WTC11 (cell line): ENCODE data around the gene FAM24B. TPM values are rescaled to one million over a fixed set of nuclear protein-coding genes. Genes with fewer than 3 reads are reported as not detected.

Source experiments
- ATAC-seq: fragments of 200-7000 bp; cut with Tn5 transposase; 2 replicates; pipeline ENCODE4 v1.10.0; 2021; ENCODE audit warnings: mild to moderate bottlenecking, moderate library complexity
- CTCF ChIA-PET: fragments of 300-600 bp; sonication (Branson Sonifier 250); formaldehyde crosslinking; loops from one replicate; lab custom pipeline; 2021; ENCODE audit warnings: antibody characterized with exemption; lab: Charles Lee
- POLR2A ChIA-PET: fragments of 350-600 bp; sonication (Branson Sonifier 250); formaldehyde crosslinking; loops from one replicate; lab custom pipeline; 2021; ENCODE audit warnings: antibody characterized with exemption; lab: Charles Lee
- DNase-seq: peaks from one replicate; pipeline ENCODE4 v3.0.0; 2021; ENCODE audit warnings: low spot score
- H3K27ac Mint-ChIP-seq: 2 replicates; pipeline ENCODE4 v1.8.0; 2021; ENCODE audit warnings: mixed read lengths
- H3K27me3 Mint-ChIP-seq: 2 replicates; pipeline ENCODE4 v1.8.0; 2021; ENCODE audit warnings: low read depth, mild to moderate bottlenecking, moderate library complexity, mixed read lengths
- H3K36me3 Mint-ChIP-seq: 2 replicates; pipeline ENCODE4 v1.8.0; 2021; ENCODE audit warnings: mixed read lengths
- H3K4me1 Mint-ChIP-seq: 2 replicates; pipeline ENCODE4 v1.8.0; 2022; ENCODE audit warnings: mixed read lengths
- H3K4me3 Mint-ChIP-seq: 2 replicates; pipeline ENCODE4 v1.8.0; 2021; ENCODE audit warnings: mild to moderate bottlenecking, moderate library complexity, mixed read lengths
- H3K9me3 Mint-ChIP-seq: 2 replicates; pipeline ENCODE4 v1.8.0; 2021; ENCODE audit warnings: mixed read lengths
- CBFB ChIP-seq: sonication (generic); formaldehyde crosslinking; IDR thresholded peaks from 2 replicates; pipeline ENCODE4 v1.8.1; 2022; ENCODE audit warnings: mild to moderate bottlenecking, low read depth, missing genetic modification reagents
- ESRRA ChIP-seq: sonication (generic); formaldehyde crosslinking; IDR thresholded peaks from 2 replicates; pipeline ENCODE4 v1.8.1; 2022; ENCODE audit warnings: mild to moderate bottlenecking, missing genetic modification reagents, borderline replicate concordance
- FOXJ3 ChIP-seq: sonication (generic); formaldehyde crosslinking; IDR thresholded peaks from 2 replicates; pipeline ENCODE4 v1.9.0; 2021; ENCODE audit warnings: missing genetic modification reagents, mild to moderate bottlenecking, borderline replicate concordance
- FOXK1 ChIP-seq: sonication (generic); formaldehyde crosslinking; IDR thresholded peaks from 2 replicates; pipeline ENCODE4 v1.8.0; 2022; ENCODE audit warnings: mild to moderate bottlenecking, moderate library complexity, missing genetic modification reagents
- HMGA2 ChIP-seq: fragments of 250-450 bp; sonication (Bioruptor Pico); IDR thresholded peaks from 2 replicates; pipeline ENCODE4 v1.4.0; 2021; ENCODE audit warnings: mild to moderate bottlenecking, moderate library complexity
- IRF2 ChIP-seq: sonication (generic); formaldehyde crosslinking; IDR thresholded peaks from 2 replicates; pipeline ENCODE4 v1.8.0; 2022; ENCODE audit warnings: low read depth, missing genetic modification reagents, borderline replicate concordance
- NR3C1 ChIP-seq: sonication (generic); formaldehyde crosslinking; conservative IDR thresholded peaks from 2 replicates; pipeline ENCODE4 v1.8.1; 2023; ENCODE audit warnings: low read depth, mild to moderate bottlenecking, missing genetic modification reagents
- RORB ChIP-seq: fragments of 250-450 bp; sonication (Bioruptor Pico); IDR thresholded peaks from 2 replicates; pipeline ENCODE4 v1.9.0; 2021; ENCODE audit warnings: mild to moderate bottlenecking
- SP1 ChIP-seq: sonication (generic); formaldehyde crosslinking; conservative IDR thresholded peaks from 2 replicates; pipeline ENCODE4 v1.8.1; 2022; ENCODE audit warnings: missing genetic modification reagents
- ZNF138 ChIP-seq: sonication (generic); formaldehyde crosslinking; conservative IDR thresholded peaks from 2 replicates; pipeline ENCODE4 v1.8.1; 2022; ENCODE audit warnings: mild to moderate bottlenecking, moderate library complexity, missing genetic modification reagents
- ZNF317 ChIP-seq: sonication (generic); formaldehyde crosslinking; IDR thresholded peaks from 2 replicates; pipeline ENCODE4 v1.8.1; 2023; ENCODE audit warnings: low read depth, mild to moderate bottlenecking, moderate library complexity, missing genetic modification reagents, borderline replicate concordance
- total RNA-seq: library from RNA; stranded (reverse); gene quantifications from 3 replicates; pipeline ENCODE4 v1.2.3, GENCODE V29; 2021
- TF ChIP-seq, protein P1 (sequence below): sonication (generic); formaldehyde crosslinking; IDR thresholded peaks from 2 replicates; pipeline ENCODE4 v1.8.1; 2022; ENCODE audit warnings: mild to moderate bottlenecking, missing genetic modification reagents, moderate library complexity, borderline replicate concordance
- TF ChIP-seq, protein P2 (sequence below): fragments of 250-450 bp; sonication (Bioruptor Pico); IDR thresholded peaks from 2 replicates; pipeline ENCODE4 v2.1.2; 2022; ENCODE audit warnings: mild to moderate bottlenecking, moderate library complexity
- TF ChIP-seq, protein P3 (sequence below): sonication (generic); formaldehyde crosslinking; IDR thresholded peaks from 2 replicates; pipeline ENCODE4 v1.8.1; 2022; ENCODE audit warnings: low read depth, mild to moderate bottlenecking, moderate library complexity, missing genetic modification reagents, borderline replicate concordance
- TF ChIP-seq, protein P4 (sequence below): sonication (generic); formaldehyde crosslinking; IDR thresholded peaks from 2 replicates; pipeline ENCODE4 v1.8.0; 2022; ENCODE audit warnings: mild to moderate bottlenecking, missing genetic modification reagents
- TF ChIP-seq, protein P5 (sequence below): fragments of 200-600 bp; IDR thresholded peaks from 2 replicates; pipeline ENCODE4 v1.8.0; 2022; ENCODE audit warnings: antibody characterized with exemption
- TF ChIP-seq, protein P6 (sequence below): sonication (generic); formaldehyde crosslinking; IDR thresholded peaks from 2 replicates; pipeline ENCODE4 v1.8.1; 2023; ENCODE audit warnings: mild to moderate bottlenecking, missing genetic modification reagents, borderline replicate concordance
- TF ChIP-seq, protein P7 (sequence below): sonication (generic); formaldehyde crosslinking; IDR thresholded peaks from 2 replicates; pipeline ENCODE4 v1.8.1; 2022; ENCODE audit warnings: missing genetic modification reagents, borderline replicate concordance
- TF ChIP-seq, protein P8 (sequence below): fragments of 250-450 bp; sonication (Bioruptor Pico); IDR thresholded peaks from 2 replicates; pipeline ENCODE4 v1.9.0; 2021; ENCODE audit warnings: moderate library complexity, mild to moderate bottlenecking, inconsistent platforms, borderline replicate concordance

Gene FAM24B
- total RNA-seq, 1 experiment from 2014 or later, result 3.7 TPM

DNA sequence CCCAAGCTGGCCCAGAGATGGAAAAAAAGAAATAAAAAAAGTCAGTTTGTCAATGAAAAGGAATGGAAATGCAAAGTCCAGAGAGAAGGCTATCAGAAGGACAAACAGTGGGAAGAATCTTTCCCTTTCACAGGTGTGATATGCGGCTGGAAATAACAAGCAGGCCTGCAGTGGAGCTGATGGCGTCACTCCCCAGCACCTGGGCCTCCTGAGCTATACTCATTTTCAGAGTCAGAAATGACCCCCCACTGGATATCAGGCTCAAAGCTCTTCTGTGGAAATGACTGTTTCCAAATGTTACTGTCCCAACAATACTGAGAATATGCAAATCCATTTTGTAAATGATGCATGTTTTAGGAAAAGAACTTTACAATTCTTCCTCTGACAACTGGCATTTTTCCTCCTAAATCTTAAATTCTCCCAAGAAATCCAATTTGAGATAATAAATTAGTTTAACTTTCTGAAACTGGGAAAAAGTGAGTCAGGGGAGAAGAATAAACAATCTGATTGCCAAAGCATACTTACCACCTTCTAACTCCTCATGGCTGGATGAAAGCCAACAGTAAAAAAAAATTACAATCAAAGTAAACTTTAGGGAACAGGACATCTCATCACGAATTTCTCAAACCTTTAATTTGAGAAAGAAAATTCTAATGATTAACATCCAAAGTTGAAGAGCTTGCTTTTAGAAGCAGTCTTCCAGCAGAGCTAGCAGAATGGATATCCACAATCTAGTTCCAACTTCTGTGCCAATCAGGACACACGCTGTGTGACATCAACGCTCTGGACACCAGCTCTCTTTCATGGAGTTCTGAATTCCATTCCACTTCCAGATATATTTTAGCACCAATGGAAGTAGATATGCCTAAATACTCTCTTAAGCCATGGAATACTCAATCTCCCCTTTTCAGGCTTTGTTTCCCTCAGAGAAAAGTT lies 28.4 kb downstream of the FAM24B start:
- ChIA-PET CTCF (no interaction called here), POLR2A (no interaction called here)
- peak overlapping the region; percentile 13; the same call in 1 of the 2 replicates for H3K27ac Mint-ChIP-seq
- H3K4me1 Mint-ChIP-seq, result peaks cover 46% of the 10 kb centered on the region
- no peak for DNase-seq
- TF ChIP-seq, protein P1, sequence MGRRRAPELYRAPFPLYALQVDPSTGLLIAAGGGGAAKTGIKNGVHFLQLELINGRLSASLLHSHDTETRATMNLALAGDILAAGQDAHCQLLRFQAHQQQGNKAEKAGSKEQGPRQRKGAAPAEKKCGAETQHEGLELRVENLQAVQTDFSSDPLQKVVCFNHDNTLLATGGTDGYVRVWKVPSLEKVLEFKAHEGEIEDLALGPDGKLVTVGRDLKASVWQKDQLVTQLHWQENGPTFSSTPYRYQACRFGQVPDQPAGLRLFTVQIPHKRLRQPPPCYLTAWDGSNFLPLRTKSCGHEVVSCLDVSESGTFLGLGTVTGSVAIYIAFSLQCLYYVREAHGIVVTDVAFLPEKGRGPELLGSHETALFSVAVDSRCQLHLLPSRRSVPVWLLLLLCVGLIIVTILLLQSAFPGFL (CRISPR knock-in tag), result no peak
- TF ChIP-seq RORB (no peak), ZNF138 (CRISPR knock-in tag) (no peak), FOXJ3 (CRISPR knock-in tag) (no peak), ESRRA (CRISPR knock-in tag) (no peak), IRF2 (CRISPR knock-in tag) (no peak), ZNF317 (CRISPR knock-in tag) (no peak), SP1 (CRISPR knock-in tag) (no peak)
- TF ChIP-seq, protein P2, sequence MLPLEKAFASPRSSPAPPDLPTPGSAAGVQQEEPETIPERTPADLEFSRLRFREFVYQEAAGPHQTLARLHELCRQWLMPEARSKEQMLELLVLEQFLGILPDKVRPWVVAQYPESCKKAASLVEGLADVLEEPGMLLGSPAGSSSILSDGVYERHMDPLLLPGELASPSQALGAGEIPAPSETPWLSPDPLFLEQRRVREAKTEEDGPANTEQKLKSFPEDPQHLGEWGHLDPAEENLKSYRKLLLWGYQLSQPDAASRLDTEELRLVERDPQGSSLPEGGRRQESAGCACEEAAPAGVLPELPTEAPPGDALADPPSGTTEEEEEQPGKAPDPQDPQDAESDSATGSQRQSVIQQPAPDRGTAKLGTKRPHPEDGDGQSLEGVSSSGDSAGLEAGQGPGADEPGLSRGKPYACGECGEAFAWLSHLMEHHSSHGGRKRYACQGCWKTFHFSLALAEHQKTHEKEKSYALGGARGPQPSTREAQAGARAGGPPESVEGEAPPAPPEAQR (CRISPR knock-in tag), result no peak
- TF ChIP-seq, protein P3, sequence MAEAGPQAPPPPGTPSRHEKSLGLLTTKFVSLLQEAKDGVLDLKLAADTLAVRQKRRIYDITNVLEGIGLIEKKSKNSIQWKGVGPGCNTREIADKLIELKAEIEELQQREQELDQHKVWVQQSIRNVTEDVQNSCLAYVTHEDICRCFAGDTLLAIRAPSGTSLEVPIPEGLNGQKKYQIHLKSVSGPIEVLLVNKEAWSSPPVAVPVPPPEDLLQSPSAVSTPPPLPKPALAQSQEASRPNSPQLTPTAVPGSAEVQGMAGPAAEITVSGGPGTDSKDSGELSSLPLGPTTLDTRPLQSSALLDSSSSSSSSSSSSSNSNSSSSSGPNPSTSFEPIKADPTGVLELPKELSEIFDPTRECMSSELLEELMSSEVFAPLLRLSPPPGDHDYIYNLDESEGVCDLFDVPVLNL (CRISPR knock-in tag), result no peak
- TF ChIP-seq, protein P4, sequence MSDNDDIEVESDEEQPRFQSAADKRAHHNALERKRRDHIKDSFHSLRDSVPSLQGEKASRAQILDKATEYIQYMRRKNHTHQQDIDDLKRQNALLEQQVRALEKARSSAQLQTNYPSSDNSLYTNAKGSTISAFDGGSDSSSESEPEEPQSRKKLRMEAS (CRISPR knock-in tag), result no peak
- TF ChIP-seq, all 79 proteins: peak for 0
- no peak overlapping the region for H3K4me3 Mint-ChIP-seq
- H3K9me3 Mint-ChIP-seq, result peaks cover 4% of the 10 kb centered on the region; the same call in 1 of the 2 replicates
- H3K27me3 Mint-ChIP-seq, result no peaks in the 10 kb centered on the region
- peaks cover 27% of the 10 kb centered on the region for H3K36me3 Mint-ChIP-seq
- ATAC-seq, result no peak

DNA sequence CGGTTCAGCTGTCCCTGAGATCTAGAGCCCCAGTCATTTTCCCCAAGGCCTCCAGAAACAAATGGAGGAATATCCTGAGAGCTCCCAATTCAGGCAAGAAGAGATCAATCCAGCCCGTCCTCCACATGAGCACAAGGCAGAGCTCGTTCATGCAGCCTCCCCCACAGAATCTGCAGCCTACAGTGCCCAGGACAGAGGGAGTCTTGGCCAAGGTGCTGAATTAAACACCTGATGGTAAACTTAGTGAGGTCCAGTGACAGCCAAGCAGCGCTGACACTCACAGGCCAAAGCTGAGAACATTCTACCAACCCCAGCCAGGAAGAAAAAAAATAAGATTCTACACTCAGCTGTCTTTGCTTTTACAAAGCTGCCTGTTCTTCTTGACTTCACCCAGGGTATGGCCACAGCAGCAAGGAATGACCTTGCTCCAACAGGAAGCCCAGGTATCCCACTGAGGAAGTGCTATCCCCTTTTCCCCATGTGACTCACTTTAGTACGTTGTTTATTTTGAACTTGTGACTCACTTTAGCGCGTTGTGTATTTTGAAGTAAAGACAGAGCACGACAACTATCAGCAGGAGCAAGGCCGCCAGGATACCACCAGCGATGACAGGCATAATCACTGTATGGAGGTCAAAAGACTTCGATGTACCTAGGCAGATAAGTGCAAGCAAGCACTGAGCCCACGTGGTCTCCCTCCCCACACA lies 29.3 kb downstream of the FAM24B start:
- DNase-seq, result no peak
- ChIA-PET POLR2A (no interaction called here), CTCF (no interaction called here)
- H3K4me1 Mint-ChIP-seq, result peaks cover 51% of the 10 kb centered on the region
- H3K9me3 Mint-ChIP-seq, result peaks cover 4% of the 10 kb centered on the region; the same call in 1 of the 2 replicates
- no peak for ATAC-seq
- H3K4me3 Mint-ChIP-seq, result no peak overlapping the region
- no peaks in the 10 kb centered on the region for H3K27me3 Mint-ChIP-seq
- peaks cover 27% of the 10 kb centered on the region for H3K36me3 Mint-ChIP-seq
- peak overlapping the region; percentile 57 for H3K27ac Mint-ChIP-seq
- TF ChIP-seq, protein P5, sequence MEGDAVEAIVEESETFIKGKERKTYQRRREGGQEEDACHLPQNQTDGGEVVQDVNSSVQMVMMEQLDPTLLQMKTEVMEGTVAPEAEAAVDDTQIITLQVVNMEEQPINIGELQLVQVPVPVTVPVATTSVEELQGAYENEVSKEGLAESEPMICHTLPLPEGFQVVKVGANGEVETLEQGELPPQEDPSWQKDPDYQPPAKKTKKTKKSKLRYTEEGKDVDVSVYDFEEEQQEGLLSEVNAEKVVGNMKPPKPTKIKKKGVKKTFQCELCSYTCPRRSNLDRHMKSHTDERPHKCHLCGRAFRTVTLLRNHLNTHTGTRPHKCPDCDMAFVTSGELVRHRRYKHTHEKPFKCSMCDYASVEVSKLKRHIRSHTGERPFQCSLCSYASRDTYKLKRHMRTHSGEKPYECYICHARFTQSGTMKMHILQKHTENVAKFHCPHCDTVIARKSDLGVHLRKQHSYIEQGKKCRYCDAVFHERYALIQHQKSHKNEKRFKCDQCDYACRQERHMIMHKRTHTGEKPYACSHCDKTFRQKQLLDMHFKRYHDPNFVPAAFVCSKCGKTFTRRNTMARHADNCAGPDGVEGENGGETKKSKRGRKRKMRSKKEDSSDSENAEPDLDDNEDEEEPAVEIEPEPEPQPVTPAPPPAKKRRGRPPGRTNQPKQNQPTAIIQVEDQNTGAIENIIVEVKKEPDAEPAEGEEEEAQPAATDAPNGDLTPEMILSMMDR, result no peak
- TF ChIP-seq HMGA2 (CRISPR knock-in tag) (no peak), ESRRA (CRISPR knock-in tag) (no peak), NR3C1 (CRISPR knock-in tag) (no peak), CBFB (CRISPR knock-in tag) (no peak), FOXK1 (CRISPR knock-in tag) (no peak)
- TF ChIP-seq, protein P6, sequence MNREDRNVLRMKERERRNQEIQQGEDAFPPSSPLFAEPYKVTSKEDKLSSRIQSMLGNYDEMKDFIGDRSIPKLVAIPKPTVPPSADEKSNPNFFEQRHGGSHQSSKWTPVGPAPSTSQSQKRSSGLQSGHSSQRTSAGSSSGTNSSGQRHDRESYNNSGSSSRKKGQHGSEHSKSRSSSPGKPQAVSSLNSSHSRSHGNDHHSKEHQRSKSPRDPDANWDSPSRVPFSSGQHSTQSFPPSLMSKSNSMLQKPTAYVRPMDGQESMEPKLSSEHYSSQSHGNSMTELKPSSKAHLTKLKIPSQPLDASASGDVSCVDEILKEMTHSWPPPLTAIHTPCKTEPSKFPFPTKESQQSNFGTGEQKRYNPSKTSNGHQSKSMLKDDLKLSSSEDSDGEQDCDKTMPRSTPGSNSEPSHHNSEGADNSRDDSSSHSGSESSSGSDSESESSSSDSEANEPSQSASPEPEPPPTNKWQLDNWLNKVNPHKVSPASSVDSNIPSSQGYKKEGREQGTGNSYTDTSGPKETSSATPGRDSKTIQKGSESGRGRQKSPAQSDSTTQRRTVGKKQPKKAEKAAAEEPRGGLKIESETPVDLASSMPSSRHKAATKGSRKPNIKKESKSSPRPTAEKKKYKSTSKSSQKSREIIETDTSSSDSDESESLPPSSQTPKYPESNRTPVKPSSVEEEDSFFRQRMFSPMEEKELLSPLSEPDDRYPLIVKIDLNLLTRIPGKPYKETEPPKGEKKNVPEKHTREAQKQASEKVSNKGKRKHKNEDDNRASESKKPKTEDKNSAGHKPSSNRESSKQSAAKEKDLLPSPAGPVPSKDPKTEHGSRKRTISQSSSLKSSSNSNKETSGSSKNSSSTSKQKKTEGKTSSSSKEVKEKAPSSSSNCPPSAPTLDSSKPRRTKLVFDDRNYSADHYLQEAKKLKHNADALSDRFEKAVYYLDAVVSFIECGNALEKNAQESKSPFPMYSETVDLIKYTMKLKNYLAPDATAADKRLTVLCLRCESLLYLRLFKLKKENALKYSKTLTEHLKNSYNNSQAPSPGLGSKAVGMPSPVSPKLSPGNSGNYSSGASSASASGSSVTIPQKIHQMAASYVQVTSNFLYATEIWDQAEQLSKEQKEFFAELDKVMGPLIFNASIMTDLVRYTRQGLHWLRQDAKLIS (CRISPR knock-in tag), result no peak
- TF ChIP-seq, protein P7, sequence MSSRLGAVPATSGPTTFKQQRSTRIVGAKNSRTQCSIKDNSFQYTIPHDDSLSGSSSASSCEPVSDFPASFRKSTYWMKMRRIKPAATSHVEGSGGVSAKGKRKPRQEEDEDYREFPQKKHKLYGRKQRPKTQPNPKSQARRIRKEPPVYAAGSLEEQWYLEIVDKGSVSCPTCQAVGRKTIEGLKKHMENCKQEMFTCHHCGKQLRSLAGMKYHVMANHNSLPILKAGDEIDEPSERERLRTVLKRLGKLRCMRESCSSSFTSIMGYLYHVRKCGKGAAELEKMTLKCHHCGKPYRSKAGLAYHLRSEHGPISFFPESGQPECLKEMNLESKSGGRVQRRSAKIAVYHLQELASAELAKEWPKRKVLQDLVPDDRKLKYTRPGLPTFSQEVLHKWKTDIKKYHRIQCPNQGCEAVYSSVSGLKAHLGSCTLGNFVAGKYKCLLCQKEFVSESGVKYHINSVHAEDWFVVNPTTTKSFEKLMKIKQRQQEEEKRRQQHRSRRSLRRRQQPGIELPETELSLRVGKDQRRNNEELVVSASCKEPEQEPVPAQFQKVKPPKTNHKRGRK, result no peak
- TF ChIP-seq, protein P8, sequence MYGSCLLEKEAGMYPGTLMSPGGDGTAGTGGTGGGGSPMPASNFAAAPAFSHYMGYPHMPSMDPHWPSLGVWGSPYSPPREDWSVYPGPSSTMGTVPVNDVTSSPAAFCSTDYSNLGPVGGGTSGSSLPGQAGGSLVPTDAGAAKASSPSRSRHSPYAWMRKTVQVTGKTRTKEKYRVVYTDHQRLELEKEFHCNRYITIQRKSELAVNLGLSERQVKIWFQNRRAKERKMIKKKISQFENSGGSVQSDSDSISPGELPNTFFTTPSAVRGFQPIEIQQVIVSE (CRISPR knock-in tag), result no peak
